BE2C (cell line): Measurements from ENCODE around the gene MTG2.
A peak's percentile ranks its signal among the peaks of the same experiment; 100 is the strongest.

Experiments
- DNase-seq: peaks from one replicate; pipeline ENCODE4 v3.0.0-alpha.2; 2020
- H3K27me3 ChIP-seq: fragments of 250-450 bp; sonication (Bioruptor Pico); 2 replicates; pipeline ENCODE4 v1.5.1; 2020; ENCODE audit warnings: mild to moderate bottlenecking
- H3K36me3 ChIP-seq: fragments of 250-450 bp; sonication (Bioruptor Pico); 2 replicates; pipeline ENCODE4 v1.5.1; 2020; ENCODE audit warnings: mild to moderate bottlenecking
- H3K4me1 ChIP-seq: fragments of 250-450 bp; sonication (Bioruptor Pico); 2 replicates; pipeline ENCODE4 v1.5.1; 2020
- H3K4me3 ChIP-seq: 2 replicates; pipeline ENCODE4 v1.5.1; 2011; ENCODE audit warnings: low read depth, low read length
- H3K9me3 ChIP-seq: fragments of 250-450 bp; sonication (Bioruptor Pico); 2 replicates; pipeline ENCODE4 v1.5.1; 2020
- TF ChIP-seq, protein P1 (sequence below): IDR thresholded peaks from 2 replicates; pipeline ENCODE4 v1.5.1; 2012; ENCODE audit warnings: mild to moderate bottlenecking, low read depth, low read length

Gene MTG2

DNA sequence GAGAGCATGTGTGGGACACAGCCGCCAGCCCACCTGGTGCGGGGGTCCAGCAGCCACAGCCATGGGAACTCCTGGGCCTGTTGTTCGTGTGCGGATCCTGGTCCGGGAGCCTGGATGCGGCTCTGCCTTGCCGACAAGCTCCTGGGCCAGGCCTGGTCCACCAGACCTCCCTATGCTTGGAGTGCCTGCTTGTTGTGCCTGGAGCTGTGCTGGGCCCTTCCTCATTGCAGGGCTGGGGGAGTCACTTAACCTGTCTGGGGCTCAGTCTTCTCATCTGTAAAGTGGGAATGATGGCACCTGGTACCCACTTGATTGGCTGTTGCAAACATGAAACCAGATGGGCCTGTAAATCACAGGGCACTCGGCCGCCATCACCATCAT is 52.9 kb downstream of the MTG2 start:
- TF ChIP-seq, protein P1, sequence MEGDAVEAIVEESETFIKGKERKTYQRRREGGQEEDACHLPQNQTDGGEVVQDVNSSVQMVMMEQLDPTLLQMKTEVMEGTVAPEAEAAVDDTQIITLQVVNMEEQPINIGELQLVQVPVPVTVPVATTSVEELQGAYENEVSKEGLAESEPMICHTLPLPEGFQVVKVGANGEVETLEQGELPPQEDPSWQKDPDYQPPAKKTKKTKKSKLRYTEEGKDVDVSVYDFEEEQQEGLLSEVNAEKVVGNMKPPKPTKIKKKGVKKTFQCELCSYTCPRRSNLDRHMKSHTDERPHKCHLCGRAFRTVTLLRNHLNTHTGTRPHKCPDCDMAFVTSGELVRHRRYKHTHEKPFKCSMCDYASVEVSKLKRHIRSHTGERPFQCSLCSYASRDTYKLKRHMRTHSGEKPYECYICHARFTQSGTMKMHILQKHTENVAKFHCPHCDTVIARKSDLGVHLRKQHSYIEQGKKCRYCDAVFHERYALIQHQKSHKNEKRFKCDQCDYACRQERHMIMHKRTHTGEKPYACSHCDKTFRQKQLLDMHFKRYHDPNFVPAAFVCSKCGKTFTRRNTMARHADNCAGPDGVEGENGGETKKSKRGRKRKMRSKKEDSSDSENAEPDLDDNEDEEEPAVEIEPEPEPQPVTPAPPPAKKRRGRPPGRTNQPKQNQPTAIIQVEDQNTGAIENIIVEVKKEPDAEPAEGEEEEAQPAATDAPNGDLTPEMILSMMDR = no peak
- no peaks in the 10 kb centered on the region for H3K4me1 ChIP-seq
- no peak for DNase-seq
- H3K36me3 ChIP-seq = no peaks in the 10 kb centered on the region
- no peaks in the 10 kb centered on the region for H3K27me3 ChIP-seq
- no peak overlapping the region for H3K4me3 ChIP-seq
- H3K9me3 ChIP-seq = no peaks in the 10 kb centered on the region

DNA sequence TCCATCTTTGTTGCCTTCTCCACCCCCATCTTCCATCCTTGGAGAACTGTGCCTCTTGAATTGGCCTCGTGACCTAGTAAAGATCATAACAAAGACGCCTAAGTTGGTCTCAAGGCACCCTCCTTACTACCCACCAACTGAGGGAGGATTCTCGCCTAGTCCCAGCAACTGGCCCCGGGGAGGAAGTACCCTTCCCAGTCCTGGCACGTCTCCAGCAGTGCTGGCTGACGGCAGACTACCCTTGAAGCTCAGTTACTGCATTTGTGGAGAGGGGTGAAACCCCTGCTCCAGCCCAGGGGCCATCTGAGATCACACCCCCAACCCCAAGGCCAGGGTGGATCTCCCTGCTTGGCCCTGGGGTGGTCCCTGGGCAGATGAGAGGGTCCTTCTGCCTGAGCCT is 53.4 kb downstream of the MTG2 start:
- no peaks in the 10 kb centered on the region for H3K27me3 ChIP-seq
- no peaks in the 10 kb centered on the region for H3K36me3 ChIP-seq
- TF ChIP-seq, protein P1 = no peak
- no peak for DNase-seq
- H3K4me1 ChIP-seq = no peaks in the 10 kb centered on the region
- no peaks in the 10 kb centered on the region for H3K9me3 ChIP-seq
- no peak overlapping the region for H3K4me3 ChIP-seq

DNA sequence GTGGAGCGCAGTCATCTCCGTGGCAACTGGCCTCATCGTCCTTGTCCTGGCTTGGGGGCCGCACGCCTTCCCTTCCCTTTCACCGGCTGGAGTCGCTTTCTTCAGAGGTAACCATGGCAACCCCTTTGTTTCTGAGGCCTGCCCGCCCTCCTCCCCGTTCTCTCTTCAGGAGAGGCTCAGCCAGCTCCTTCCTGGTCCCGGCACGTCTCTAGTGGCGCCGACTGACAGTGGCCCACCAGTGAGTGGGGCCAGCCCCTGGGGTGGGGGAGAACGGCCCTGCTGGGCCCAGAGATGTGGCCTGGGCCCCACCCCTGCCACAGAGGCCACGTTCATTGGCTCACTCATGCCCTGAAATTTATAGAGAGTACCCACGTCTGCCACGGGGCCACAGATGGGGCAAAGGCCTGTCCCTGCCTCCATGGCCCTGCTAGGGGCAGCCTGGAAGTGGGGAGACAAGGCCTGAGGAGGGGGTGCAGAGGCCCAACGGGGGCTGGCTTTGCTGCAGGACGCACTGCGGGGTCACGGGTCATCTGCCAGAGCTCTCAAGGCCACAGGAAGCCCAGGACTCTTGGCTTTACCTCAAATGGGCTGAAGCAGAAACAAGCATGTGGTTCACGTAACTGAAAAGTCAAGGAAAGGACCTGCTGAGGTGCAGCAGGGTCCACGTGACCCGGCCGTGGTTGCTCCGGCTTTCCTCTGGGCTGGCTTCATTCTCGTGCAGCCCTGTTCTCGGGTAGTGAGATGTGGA is 54.1 kb downstream of the MTG2 start:
- H3K4me1 ChIP-seq = no peaks in the 10 kb centered on the region
- no peak for DNase-seq
- TF ChIP-seq, protein P1 = no peak
- H3K9me3 ChIP-seq = no peaks in the 10 kb centered on the region
- H3K4me3 ChIP-seq = no peak overlapping the region
- H3K36me3 ChIP-seq = no peaks in the 10 kb centered on the region
- H3K27me3 ChIP-seq = no peaks in the 10 kb centered on the region

DNA sequence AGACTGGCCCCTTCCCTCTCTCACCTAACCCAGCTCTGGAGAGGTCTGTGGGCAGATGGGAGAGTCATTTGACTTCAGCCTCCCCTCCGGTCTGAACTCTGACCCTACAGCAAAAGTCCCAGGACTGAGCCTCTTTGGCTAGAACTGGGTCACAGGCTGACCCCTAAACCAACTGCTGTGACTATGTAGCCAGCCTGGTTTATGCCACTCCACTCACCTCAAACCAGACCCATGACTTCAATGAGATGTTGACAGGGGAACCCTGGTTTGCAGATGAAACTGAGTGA is 54.6 kb downstream of the MTG2 start:
- no peaks in the 10 kb centered on the region for H3K36me3 ChIP-seq
- DNase-seq = no peak
- H3K27me3 ChIP-seq = no peaks in the 10 kb centered on the region
- TF ChIP-seq, protein P1 = no peak
- peak overlapping the region; percentile 63 for H3K4me3 ChIP-seq
- no peaks in the 10 kb centered on the region for H3K9me3 ChIP-seq
- no peaks in the 10 kb centered on the region for H3K4me1 ChIP-seq

DNA sequence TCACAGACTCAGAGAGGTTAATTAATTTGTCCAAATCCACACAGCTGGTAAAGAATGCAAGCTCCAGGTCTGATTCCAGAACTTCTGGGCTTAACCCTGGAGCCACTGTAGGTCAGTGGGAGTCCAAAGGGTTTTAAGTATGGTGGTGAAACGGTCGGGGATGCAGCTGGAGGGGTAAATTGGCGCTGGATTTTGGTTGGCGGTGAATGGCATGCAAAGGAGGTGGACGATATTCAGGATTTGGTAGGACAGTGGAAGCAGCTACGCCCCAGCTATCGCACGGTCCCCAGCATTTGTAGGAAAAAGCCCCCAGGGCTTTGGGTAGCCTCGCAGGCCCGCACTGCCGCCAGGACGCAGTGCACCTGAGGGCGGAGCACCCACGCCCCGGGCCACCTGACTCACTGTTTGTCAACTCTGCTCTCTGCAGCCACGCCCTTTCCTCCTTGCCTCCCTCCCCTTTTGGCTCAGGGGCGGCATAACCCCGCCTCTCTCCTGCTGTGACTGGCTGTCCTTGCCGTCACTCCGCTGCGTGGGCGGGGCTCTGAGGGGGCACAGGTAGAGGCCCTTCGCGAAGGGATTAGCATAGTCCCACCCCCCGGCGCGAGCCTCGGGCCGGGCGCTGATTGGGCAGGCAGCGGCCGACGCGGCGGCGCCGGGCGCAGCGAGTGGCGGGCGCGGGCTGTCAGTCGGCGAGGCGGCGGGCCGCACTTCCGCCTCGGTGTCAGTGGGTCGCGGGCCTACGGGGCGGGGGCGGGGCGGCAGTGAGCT is 55.2 kb downstream of the MTG2 start, which contains the start of gene OSBPL2:
OSBPL2 (plus strand) TSS at position 721 of the 768 bp plus-strand sequence. CDS start 17,664 bp downstream, outside the sequence.
- H3K36me3 ChIP-seq = no peaks in the 10 kb centered on the region
- H3K9me3 ChIP-seq = no peaks in the 10 kb centered on the region
- peak; percentile 99 for DNase-seq
- H3K27me3 ChIP-seq = no peaks in the 10 kb centered on the region
- TF ChIP-seq, protein P1 = no peak
- H3K4me3 ChIP-seq = peak within 1 kb of the TSS; percentile 66
- H3K4me1 ChIP-seq = no peaks in the 10 kb centered on the region
